Heart right ventricle (tissue), 16 donors: ENCODE data around the gene DENND4B. TPM values are rescaled to one million over a fixed set of nuclear protein-coding genes. Genes with fewer than 3 reads are reported as not detected.
A peak's percentile ranks its signal among the peaks of the same experiment; 100 is the strongest.
"Not testable (repeated sequence)": the region's sequence is repeated elsewhere in the genome, so short reads cannot be mapped to it uniquely, and the experiment has no call there.

Experiments used
- ATAC-seq, 8 donors: fragments of 200-7000 bp; cut with Tn5 transposase; one replicate each; pipeline ENCODE4 v1.9.1; 2020; ENCODE audit warnings: mild to moderate bottlenecking in 8 of 8, moderate library complexity in 8 of 8, moderate number of reproducible peaks in 1 of 8
- DNase-seq, 2 donors: peaks; one replicate each; pipeline ENCODE4 v3.0.0-alpha.2; 2020
- H3K27ac ChIP-seq, 10 donors: fragments of 200-600 bp; sonication (generic) in 2 of 10; one replicate each; pipeline versions ENCODE4 v1.5.0 to v1.8.0; 2020 to 2022; ENCODE audit warnings: mild to moderate bottlenecking in 3 of 10
- H3K27me3 ChIP-seq, 7 donors: fragments of 200-600 bp; one replicate each; pipeline ENCODE4 v1.8.0; 2021 to 2022; ENCODE audit warnings: mild to moderate bottlenecking in 2 of 7
- H3K36me3 ChIP-seq, 9 donors: fragments of 200-600 bp; sonication (generic) in 1 of 9; one replicate each; pipeline versions ENCODE4 v1.5.0 to v1.8.0; 2020 to 2022; ENCODE audit warnings: mild to moderate bottlenecking in 2 of 9
- H3K4me1 ChIP-seq, 9 donors: fragments of 200-600 bp; sonication (generic) in 1 of 9; one replicate each; pipeline versions ENCODE4 v1.5.0 to v1.8.0; 2020 to 2022; ENCODE audit warnings: mild to moderate bottlenecking in 4 of 9
- H3K4me3 ChIP-seq, 10 donors: fragments of 200-600 bp; sonication (generic) in 2 of 10; one replicate each; pipeline versions ENCODE4 v1.5.0 to v1.8.0; 2020 to 2022; ENCODE audit warnings: mild to moderate bottlenecking in 7 of 10, moderate library complexity in 2 of 10
- H3K9me3 ChIP-seq, 11 donors: fragments of 200-600 bp in 10 of 11; sonication (generic) in 2 of 11; one replicate each; pipeline versions ENCODE4 v1.5.0 to v1.8.0; 2013 to 2022; ENCODE audit warnings: mild to moderate bottlenecking in 2 of 11, control low read depth in 1 of 11, moderate library complexity in 1 of 11
- CTCF ChIP-seq, 9 donors: fragments of 200-600 bp; sonication (generic) in 2 of 9; IDR thresholded peaks; one replicate each; pipeline versions ENCODE4 v1.5.0 to v1.8.0; 2021 to 2022; ENCODE audit warnings: antibody characterized with exemption in 9 of 9, mild to moderate bottlenecking in 5 of 9, moderate library complexity in 1 of 9
- WGBS, 2 donors: extraction: QIAGEN DNeasy Blood & Tissue Kit; methylation state at CpG; one replicate each; pipeline ENCODE4 v1.1.7; 2013; ENCODE audit warnings: inconsistent platforms in 1 of 2; 5-methylcytosine and 5-hydroxymethylcytosine counted together
- intact Hi-C, 10 donors: fragments of 100-400 bp; cut with DNase I; formaldehyde crosslinking; loops; one replicate each; pipeline versions ENCODE4 v1.11.1 to v1.14.2; 2022
- polyA plus RNA-seq, 2 donors: library from polyadenylated mRNA; stranded (reverse); fragments of 200-250 nt; gene quantifications; one replicate each; pipeline ENCODE4 v1.2.3, GENCODE V29; 2013
- total RNA-seq, 10 donors: library from RNA; stranded (reverse); fragmentation: NEBNext Ultra II Directional in 3 of 10; extraction: Animal tissue kit (Norgen Biotek cat#: 25700) in 3 of 10; gene quantifications; one replicate each; pipeline versions ENCODE4 v1.2.1 to v1.2.4, GENCODE V29; 2021 to 2023
- donor health status: Arrhythmogenic right ventricular cardiomyopathy.
- donor health status: ischemic (EF 13 %, LVEDD 7.1; RV severe dilation, severe dysfunction).
- donor health status: healthy with polysubstance abuse.
- donor health status: DM: no; HTN: yes; CAD: no.
- donor health status: DM: no; HTN: no; CAD: no.
- donor health status: ischemic (EF 25% LVEDD 6.9; RV normal size, moderate dysfunction).
- donor health status: ischemic (EF 25% LVEDD 5.7; RV mildly dilated, moderate dysfunction).
- donor health status: healthy.
- donor health status: DM: yes; HTN: yes; CAD: no.
- donor health status: Ischemic cardiomyopathy.
- donor health status: ischemic (EF 35%, LVEDD 5.7; RV mildly dilated, moderate dysfunction).
- donor health status: nonischemic (EF 11% LVEDD 7.7; RV severe dilation, severe dysfunction).
- donor health status: DM: yes; HTN: yes; CAD: no.
- donor health status: PGD.
- donor health status: ischemic (EF 29% LVEDD 5.4; RV normal size, mild dysfunction).
- donor health status: nonischemic (EF 23%, LVEDD 6.1; RV moderate dilation, normal function).

The DENND4B gene
- total and polyA plus RNA-seq, 12 donors = 23.7 to 68.2 (median 39.0) TPM

- Histone ChIP-seq H3K9me3 (no peaks in the 10 kb centered on the region), H3K4me1 (peaks cover 0 to 34% (median 8%) of the 10 kb centered on the region in 9 donors), H3K36me3 (peaks cover 0 to 56% (median 9%) of the 10 kb centered on the region in 9 donors), H3K4me3 (no peak overlapping the region), H3K27me3 (no peaks in the 10 kb centered on the region), H3K27ac (no peak overlapping the region)
- ATAC-seq (no peak), DNase-seq (no peak)
- WGBS, 2 donors = 88 to 97% methylated on average over 6 of the region's 6 CpGs
- no peak for TF ChIP-seq CTCF (IDR thresholded peaks at IDR 0.05)
- intact Hi-C loops = no loop called here
Observed at GRCh38 chr1:153899509-153899908, 47.0 kb downstream of the DENND4B start.

DNA sequence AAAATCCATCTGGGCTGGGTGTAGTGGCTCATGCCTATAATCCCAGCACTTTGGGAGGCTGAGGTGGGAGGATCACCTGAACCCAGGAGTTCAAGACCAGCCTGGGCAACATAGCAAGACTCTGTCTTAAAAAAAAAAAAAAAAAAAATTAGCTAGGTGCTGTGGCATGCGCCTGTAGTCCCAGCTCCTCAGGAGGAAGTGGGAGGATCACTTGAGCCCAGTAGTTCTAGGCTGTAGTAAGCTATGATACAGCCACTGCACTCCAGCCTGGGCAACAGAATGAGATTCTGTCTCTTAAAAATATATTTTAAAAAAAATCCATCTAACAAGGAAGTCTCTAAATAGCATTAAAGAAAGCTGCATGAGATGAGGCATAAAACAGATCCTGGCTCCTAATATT lies 50.7 kb downstream of the DENND4B start:
- H3K27me3 ChIP-seq, H3K9me3 ChIP-seq, DNase-seq, intact Hi-C loops, H3K4me3 ChIP-seq, ATAC-seq: not testable (repeated sequence)
- Histone ChIP-seq H3K27ac (peak overlapping the region in 1 of 10 donors; percentile 13), H3K36me3 (peaks cover 0 to 79% (median 18%) of the 10 kb centered on the region in 9 donors), H3K4me1 (peaks cover 0 to 23% (median 3%) of the 10 kb centered on the region in 9 donors)
- WGBS, 2 donors = 50 to 60% methylated on average over 1 of the region's 1 CpG

- H3K9me3 ChIP-seq, H3K4me3 ChIP-seq, intact Hi-C loops, DNase-seq, H3K27ac ChIP-seq, ATAC-seq, H3K27me3 ChIP-seq: not testable (repeated sequence)
- 95 to 97% methylated on average over 7 of the region's 7 CpGs for WGBS, 2 donors
- Histone ChIP-seq H3K4me1 (peaks cover 5 to 35% (median 22%) of the 10 kb centered on the region in 9 donors), H3K36me3 (peaks cover 0 to 45% (median 13%) of the 10 kb centered on the region in 9 donors)
Observed at GRCh38 chr1:153891042-153891441, 55.5 kb downstream of the DENND4B start.

DNA sequence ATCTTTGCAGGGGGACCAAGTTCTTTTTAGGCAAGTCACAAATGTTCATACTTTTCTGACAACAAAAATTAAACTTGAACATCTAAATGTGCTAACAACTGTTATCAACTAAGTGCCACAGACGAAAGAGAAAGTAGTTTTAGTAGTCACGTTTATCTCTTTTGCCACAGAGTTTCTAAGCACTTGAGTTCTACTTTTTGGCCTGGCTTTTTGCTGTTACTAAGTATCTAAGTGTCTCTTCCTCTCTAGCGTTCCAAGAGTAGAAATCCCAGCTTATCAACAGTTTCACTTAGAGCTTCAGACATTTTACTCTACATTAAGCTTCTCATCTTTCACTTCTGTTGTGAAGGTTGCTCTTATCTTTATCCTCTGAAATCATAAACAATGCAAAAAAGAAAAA lies 58.0 kb downstream of the DENND4B start:
- peaks cover 5 to 29% (median 22%) of the 10 kb centered on the region in 9 donors for H3K4me1 ChIP-seq
- ATAC-seq = peak in 1 of 8 donors; percentile 39
- TF ChIP-seq CTCF (IDR thresholded peaks at IDR 0.05) = no peak
- no peaks in the 10 kb centered on the region for H3K9me3 ChIP-seq
- WGBS, 2 donors = 9 to 10% methylated on average over 3 of the region's 3 CpGs
- H3K27ac ChIP-seq = peak overlapping the region in 2 of 10 donors; percentile 28 to 33
- no peak overlapping the region for H3K4me3 ChIP-seq
- intact Hi-C loops = no loop called here
- peaks cover 0 to 32% (median 9%) of the 10 kb centered on the region in 9 donors for H3K36me3 ChIP-seq
- no peak for DNase-seq
- H3K27me3 ChIP-seq = no peaks in the 10 kb centered on the region

- no peaks in the 10 kb centered on the region for H3K9me3 ChIP-seq
- H3K36me3 ChIP-seq = peaks cover 0 to 12% (median 0%) of the 10 kb centered on the region in 9 donors
- H3K4me3 ChIP-seq = no peak overlapping the region
- peaks cover 10 to 52% (median 46%) of the 10 kb centered on the region in 9 donors for H3K4me1 ChIP-seq
- intact Hi-C loops = no loop called here
- 75 to 98% methylated on average over 3 of the region's 3 CpGs for WGBS, 2 donors
- no peak overlapping the region for H3K27ac ChIP-seq
- ATAC-seq (no peak), DNase-seq (no peak)
- no peaks in the 10 kb centered on the region for H3K27me3 ChIP-seq
- no peak for TF ChIP-seq CTCF (IDR thresholded peaks at IDR 0.05)
Observed at GRCh38 chr1:153886127-153886526, 60.4 kb downstream of the DENND4B start.
